ENCODE measurements around the gene PRDM10. TPM values are rescaled to one million over a fixed set of nuclear protein-coding genes. Genes with fewer than 3 reads are reported as not detected.
A peak's percentile ranks its signal among the peaks of the same experiment; 100 is the strongest.

PRDM10 gene
- total RNA-seq, 1 donor: 8.0 TPM

DNA sequence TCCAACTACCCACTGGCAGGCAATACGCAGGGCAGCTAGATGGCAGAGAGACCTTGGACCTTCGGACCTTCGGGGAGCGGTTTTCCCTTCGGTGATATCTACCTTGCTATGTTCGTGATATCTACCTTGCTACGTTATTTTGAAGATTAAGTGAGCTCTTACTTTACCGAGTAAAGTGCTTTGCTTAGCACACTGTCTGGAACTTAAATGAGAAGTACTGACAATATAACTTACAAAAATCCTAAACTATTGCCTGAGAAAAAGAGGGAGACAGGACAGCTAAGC, 1.0 kb upstream of the PRDM10 start:
- DNase-seq (ENCODE audit: insufficient read length, low spot score, missing footprints): no peak
- Histone ChIP-seq H3K9me3 (ENCODE audit: low read depth, low read length) (no peaks in the 10 kb centered on the region), H4K20me1 (ENCODE audit: insufficient read depth, low read length) (no peaks in the 10 kb centered on the region), H3K36me3 (ENCODE audit: insufficient read depth, low read length) (no peaks in the 10 kb centered on the region), H3K79me2 (ENCODE audit: insufficient read depth, low read length) (peaks cover 28% of the 10 kb centered on the region), H3K4me2 (ENCODE audit: insufficient read depth, low read length) (peak overlapping the region; percentile 95), H3K27me3 (ENCODE audit: insufficient read depth, low read length) (no peaks in the 10 kb centered on the region), H3K27ac (ENCODE audit: low read depth, low read length) (peak overlapping the region; percentile 100), H3K4me1 (ENCODE audit: insufficient read depth, low read length) (peaks cover 13% of the 10 kb centered on the region), H3K4me3 (ENCODE audit: insufficient read depth, low read length) (peak overlapping the region; percentile 82), H2AFZ (ENCODE audit: low read length) (peak overlapping the region; percentile 95)
- TF ChIP-seq, protein P1, sequence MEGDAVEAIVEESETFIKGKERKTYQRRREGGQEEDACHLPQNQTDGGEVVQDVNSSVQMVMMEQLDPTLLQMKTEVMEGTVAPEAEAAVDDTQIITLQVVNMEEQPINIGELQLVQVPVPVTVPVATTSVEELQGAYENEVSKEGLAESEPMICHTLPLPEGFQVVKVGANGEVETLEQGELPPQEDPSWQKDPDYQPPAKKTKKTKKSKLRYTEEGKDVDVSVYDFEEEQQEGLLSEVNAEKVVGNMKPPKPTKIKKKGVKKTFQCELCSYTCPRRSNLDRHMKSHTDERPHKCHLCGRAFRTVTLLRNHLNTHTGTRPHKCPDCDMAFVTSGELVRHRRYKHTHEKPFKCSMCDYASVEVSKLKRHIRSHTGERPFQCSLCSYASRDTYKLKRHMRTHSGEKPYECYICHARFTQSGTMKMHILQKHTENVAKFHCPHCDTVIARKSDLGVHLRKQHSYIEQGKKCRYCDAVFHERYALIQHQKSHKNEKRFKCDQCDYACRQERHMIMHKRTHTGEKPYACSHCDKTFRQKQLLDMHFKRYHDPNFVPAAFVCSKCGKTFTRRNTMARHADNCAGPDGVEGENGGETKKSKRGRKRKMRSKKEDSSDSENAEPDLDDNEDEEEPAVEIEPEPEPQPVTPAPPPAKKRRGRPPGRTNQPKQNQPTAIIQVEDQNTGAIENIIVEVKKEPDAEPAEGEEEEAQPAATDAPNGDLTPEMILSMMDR (IDR thresholded peaks at IDR 0.05; ENCODE audit: extremely low read depth, low read depth, low read length): no peak

DNA sequence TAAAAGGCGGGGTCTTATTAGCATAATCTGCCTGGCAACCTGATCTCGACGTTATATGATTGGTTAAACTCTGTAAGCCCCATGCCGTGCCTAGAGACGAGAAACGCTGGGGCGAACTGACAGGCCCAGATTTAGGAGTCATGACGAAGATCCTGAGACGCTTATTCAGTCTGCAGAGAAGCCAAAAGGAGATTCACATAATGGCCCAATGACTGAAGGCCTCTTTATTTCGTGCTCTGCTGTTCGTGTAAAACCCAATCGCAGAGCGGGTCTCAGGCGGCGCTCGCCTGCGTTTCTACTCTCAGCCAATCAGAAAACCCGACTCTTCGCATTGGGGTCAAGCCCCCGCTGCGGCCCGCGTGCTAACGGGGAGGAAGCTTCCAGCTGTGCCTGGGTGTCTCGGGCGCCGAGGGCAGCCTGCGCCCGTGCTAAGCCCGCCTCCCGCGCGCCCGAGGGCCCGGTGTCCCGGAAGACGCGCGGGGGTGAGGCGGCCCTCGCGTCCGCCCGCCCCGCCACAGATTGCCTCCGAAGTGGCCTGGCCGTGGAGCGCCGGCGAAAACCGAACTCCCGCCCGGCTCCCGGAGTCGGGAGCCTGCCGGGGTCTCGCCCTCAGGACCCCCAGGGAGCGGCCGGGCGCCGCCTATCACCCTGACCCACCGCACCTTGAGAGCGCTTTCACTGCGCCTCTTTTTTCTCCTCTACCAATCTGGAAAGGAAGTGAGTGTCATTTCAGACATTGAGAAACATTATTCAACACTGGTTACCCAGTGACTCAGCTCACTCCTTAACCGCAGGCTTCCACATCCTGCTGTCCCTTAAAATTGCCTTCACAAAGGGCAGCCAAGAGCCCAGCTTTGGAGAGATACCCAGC, 446 bp upstream of the PRDM10 start:
- DNase-seq (ENCODE audit: insufficient read length, low spot score, missing footprints): peak; percentile 99
- peaks cover 34% of the 10 kb centered on the region for H3K79me2 ChIP-seq (ENCODE audit: insufficient read depth, low read length)
- no peaks in the 10 kb centered on the region for H3K27me3 ChIP-seq (ENCODE audit: insufficient read depth, low read length)
- H2AFZ ChIP-seq (ENCODE audit: low read length): peak overlapping the region; percentile 95
- no peaks in the 10 kb centered on the region for H3K36me3 ChIP-seq (ENCODE audit: insufficient read depth, low read length)
- H4K20me1 ChIP-seq (ENCODE audit: insufficient read depth, low read length): no peaks in the 10 kb centered on the region
- peak overlapping the region; percentile 82 for H3K4me3 ChIP-seq (ENCODE audit: insufficient read depth, low read length)
- H3K27ac ChIP-seq (ENCODE audit: low read depth, low read length): peak overlapping the region; percentile 100
- TF ChIP-seq, protein P1 (IDR thresholded peaks at IDR 0.05; ENCODE audit: extremely low read depth, low read depth, low read length): no peak
- no peaks in the 10 kb centered on the region for H3K9me3 ChIP-seq (ENCODE audit: low read depth, low read length)
- H3K4me1 ChIP-seq (ENCODE audit: insufficient read depth, low read length): peaks cover 13% of the 10 kb centered on the region
- H3K4me2 ChIP-seq (ENCODE audit: insufficient read depth, low read length): peak overlapping the region; percentile 95

DNA sequence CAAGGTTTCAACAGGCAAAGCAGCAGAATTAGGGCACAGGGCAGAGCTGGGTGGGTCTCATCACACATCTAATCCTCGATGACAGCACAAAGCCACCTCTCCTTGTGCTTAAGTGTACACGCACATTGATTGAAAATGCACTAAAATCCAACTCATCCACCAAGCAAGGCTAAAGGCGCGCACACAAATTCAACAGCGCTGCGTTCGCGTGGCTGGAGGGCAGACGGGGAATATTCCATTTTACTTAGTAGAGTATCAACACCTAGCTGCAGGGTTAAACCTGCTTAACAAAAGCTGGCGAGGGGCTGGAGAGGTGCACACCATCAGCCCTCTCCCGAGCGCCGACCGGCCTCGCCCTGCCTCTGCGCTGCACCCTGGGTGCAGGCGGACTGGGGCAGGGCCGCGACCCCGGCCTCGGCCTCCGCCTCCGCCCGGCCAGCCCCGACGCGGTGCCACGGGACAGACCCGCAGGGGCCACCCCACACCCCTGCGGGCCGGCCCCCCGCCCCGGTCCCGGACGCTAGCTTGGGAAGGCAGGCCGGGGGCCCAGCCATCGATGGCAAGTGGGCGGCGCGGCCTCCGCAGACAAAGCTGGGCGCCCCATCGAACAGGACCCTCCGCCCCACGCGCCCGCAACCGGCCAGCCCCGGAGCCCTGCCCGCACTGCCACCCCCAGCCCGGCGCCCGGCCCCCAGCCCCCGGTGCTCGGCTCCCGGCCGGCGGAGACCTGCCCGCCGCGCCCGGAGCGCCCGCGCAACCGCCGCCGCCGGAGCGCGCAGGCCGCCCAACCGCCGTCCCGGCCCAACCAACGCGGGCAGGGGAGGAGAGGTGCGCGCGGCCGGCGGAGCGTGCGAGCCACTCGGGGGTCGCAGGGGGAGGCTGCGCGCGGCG, 929 bp downstream of the PRDM10 start:
- Histone ChIP-seq H3K79me2 (ENCODE audit: insufficient read depth, low read length) (peaks cover 43% of the 10 kb centered on the region), H3K4me1 (ENCODE audit: insufficient read depth, low read length) (peaks cover 13% of the 10 kb centered on the region), H3K27ac (ENCODE audit: low read depth, low read length) (peak overlapping the region; percentile 100), H3K36me3 (ENCODE audit: insufficient read depth, low read length) (no peaks in the 10 kb centered on the region), H2AFZ (ENCODE audit: low read length) (peak overlapping the region; percentile 95), H4K20me1 (ENCODE audit: insufficient read depth, low read length) (no peaks in the 10 kb centered on the region), H3K4me3 (ENCODE audit: insufficient read depth, low read length) (peak overlapping the region; percentile 82), H3K4me2 (ENCODE audit: insufficient read depth, low read length) (peak overlapping the region; percentile 97), H3K27me3 (ENCODE audit: insufficient read depth, low read length) (no peaks in the 10 kb centered on the region), H3K9me3 (ENCODE audit: low read depth, low read length) (no peaks in the 10 kb centered on the region)
- DNase-seq (ENCODE audit: insufficient read length, low spot score, missing footprints): peak; percentile 94
- TF ChIP-seq, protein P1 (IDR thresholded peaks at IDR 0.05; ENCODE audit: extremely low read depth, low read depth, low read length): no peak
